Stimulated activated CD4-positive, alpha-beta T cell treated with anti-CD3 and anti-CD28 coated beads, Interleukin-1b, Interleukin-23, amount 100 ng/mL, for 4 hours (primary cell): ENCODE measurements around the gene CEP170B.

Experiments
- DNase-seq, 2 donors: peaks; one replicate each; pipeline ENCODE4 v3.0.0-alpha.2; 2020; ENCODE audit warnings: low read depth in 2 of 2

CEP170B gene

GRCh38 chr14:104867371-104868059 is 2.4 kb downstream of the CEP170B start:
- no peak for DNase-seq

DNA sequence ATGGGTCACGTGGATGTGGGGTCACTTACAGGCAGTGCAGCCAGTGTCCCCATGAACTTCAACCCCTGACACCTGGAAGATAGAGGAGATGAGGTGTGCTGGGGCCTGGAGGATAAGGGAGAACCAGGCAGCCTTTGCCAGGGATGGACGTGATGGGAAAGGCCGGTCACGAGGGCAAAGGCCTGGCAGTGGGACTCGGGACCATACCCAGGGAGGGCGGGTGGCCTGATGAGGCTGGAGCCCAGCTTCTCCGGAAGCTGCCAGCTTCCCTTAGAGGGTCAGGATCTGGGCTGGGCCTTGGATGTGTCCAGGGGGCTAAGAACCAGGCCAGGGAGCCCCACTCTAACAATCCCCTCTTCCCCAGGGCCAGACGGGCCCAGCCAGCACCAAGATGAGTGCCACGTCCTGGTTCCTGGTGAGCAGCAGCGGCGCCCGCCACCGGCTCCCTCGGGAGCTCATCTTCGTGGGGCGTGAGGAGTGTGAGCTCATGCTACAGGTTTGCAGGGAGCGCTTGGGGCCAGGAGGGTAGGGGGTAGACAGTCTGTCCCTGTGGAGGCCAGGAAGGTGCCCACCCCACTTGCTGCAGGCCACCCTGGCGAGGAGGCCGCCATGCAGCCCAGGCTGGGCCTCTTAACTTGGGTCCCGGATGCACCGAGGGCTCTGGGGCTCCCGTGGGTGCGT is 3.1 kb downstream of the CEP170B start:
- DNase-seq, result no peak

DNA sequence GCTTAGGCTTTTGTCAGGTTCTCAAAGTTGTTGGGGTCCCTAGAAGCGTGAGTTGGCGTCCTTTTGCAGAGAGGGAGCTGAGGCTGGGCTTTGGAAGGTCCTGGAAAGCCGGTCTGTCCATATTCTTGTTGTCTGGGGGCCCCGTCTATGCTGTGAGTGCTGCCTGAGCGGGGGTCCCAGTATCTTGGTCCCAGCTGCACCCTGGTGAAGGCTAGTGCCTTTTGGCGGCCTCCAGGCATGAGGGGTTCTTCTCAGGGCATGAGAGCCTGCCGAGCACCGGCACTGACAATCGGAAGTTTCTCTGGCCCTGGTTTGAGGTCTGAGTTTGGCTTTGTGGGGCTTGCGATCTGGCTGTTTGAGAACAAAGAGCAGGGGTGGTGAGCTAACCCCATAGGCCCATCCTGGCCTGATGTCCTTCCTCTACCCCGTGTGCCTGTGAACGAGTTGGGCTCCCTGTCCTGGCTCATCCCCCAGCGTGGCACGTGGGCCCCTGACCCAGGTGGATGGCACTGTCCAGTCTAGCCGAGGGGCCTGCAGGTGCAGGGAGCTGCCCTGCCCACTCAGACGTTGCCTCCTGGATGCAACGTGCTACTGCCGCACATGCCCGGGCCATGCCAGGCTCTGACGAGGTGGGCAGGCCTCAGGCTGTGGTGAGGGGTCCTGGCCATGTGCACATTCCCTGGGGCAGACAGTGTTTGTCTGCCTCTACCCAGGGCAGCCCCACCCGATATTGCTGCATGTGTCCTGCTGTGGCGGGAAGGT is 3.9 kb downstream of the CEP170B start:
- DNase-seq, result no peak

GRCh38 chr14:104869669-104870367 is 4.8 kb downstream of the CEP170B start:
- no peak for DNase-seq

DNA sequence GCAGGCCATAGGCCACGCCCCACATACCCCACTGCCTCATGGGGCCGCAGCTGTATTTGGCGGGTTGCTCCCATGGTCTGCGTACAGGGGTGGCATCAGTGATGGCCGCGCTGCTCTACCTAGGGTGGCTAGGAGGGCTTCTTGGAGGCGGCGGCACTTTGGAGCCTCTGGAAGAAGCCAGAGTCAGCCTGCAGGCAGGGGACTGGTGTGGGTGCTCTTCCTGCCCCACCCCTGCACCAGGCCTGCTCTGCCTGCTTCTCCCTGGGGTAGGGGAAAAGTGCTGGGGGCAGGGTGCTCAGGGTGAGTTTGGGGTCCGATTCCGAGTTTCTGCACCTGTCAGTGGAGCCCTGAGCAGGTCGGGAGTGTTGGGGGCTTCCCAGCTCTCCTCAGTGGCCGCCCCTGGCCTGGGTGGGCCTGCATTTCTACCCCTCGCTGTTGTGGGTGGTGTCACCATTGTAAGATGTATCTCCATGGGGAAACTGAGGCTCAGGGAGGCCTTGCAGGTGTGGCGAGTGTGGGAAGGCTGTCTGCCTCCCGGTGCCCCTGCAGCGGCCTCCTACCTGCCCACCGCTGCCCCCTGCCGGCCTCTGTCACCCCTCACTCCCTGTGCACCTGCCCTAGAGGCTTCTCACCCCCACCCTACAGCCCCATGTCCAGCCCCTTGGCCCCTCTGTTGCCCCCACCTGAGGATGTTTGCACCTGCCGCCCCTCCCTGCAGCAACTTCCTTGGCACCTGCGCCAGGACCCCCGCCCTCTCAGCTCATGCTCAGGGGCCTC is 5.5 kb downstream of the CEP170B start:
- peak; percentile 43 to 51 for DNase-seq

DNA sequence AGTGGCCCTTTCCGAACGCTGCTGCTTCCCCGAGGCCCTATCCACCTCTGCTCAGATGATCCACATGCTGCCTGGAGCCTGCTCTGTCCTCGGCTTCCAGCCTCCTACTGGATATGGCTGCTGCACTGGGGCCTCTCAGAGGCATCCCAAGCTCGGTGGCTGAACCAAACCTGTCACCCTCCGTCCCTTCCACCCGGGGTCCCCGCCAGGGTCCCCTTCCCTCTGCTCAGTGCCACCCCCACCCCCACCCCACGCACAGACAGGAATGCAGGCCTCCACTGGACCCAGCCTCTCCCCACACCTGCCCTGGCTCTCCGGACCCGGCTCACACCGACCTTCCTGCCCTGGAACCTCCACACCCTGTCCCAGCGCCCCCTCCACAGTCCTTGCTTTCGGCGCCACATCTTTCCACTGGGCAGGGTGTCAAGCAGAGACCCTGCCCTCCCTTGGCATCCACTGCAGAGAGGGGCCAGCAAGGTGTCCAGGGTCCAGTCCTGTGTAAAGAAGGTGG is 6.1 kb downstream of the CEP170B start:
- DNase-seq, result no peak

- no peak for DNase-seq
These were observed 6.8 kb downstream of the CEP170B start for GRCh38 chr14:104871656-104872468.

DNA sequence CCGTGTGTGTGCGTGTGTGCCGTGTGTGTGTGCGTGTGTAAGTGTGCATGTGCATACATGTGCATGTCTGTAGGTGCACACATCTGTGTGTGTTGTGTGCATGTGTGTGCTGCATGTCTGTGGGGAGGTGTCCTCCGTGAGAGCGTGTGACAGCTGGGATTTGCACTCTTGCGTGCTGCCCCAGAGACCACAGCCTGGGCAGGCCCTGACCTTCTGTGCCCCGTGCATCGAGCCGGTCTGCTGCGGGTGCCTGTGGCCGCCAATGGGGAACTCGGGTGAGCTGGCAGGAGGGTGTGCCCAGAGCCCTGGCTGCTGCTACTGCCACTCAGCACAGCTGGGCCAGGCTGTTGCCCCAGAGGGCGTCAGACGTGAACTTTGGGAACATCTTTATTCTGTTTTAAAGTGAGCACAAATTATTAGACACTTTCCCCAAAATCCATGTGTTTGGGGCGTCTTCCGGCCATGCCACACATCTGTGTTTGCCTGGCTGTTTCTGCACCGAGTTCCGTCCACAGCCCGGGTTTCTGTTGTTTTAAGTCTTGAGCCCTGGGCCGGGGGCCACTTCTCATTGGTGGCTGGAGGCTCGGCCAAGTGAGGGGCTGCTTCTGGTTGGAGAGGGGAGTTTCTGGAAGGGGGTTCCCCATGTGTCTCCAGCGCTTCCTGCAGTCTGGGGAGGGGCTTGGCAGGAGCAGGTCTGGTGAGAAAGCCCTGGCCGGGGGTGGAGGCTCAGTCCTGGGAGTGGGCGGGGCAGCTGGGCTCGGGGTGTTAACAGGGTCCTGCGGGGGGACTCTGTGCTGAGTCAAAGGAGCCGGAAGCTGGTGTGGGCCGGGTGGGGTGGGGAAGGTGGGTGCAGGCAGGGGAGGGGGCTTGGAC is 7.6 kb downstream of the CEP170B start:
- no peak for DNase-seq

- DNase-seq, result no peak
These were observed 8.4 kb downstream of the CEP170B start for GRCh38 chr14:104873380-104874055.

DNA sequence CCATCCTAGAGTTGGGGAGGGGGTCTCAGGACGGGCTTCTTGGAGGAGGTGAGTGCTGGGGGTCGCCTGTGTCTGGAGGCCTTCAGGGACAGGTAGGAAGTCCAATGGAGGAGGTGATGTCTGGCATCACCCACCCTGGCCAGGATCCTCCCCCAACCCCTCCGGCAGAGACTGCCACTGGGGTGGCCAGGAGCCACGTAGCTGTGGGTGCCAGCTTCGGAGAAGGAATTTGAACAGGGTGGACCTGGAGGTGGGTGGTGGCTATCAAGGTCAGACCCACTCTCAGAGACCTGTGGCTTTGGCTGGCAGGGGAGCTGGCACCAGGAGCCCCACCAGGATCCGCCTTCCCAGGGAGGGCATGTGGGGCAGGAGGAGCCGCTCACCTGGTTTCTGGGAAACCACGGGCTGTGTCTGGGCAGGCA is 9.1 kb downstream of the CEP170B start:
- no peak for DNase-seq

GRCh38 chr14:104874571-104875411 is 9.7 kb downstream of the CEP170B start:
- no peak for DNase-seq

DNA sequence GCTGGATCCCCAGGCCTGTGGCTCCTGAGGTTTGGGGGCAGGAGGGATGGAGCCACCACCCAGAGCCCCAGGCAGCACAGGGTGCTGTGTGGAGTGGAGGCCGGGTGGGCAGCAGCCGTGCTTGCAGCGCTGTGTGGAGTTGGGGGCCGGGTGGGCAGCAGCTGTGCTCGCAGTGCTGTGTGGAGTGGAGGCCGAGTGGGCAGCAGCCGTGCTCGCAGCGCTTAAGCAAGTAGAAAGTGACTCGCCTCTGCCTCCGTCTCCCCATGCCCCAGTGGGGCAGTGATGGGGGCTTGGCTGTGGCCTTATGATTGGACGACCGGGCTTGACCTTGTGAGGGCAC is 10.3 kb downstream of the CEP170B start:
- no peak for DNase-seq

- DNase-seq, result no peak
These were observed 10.7 kb downstream of the CEP170B start for GRCh38 chr14:104875811-104876210.

DNA sequence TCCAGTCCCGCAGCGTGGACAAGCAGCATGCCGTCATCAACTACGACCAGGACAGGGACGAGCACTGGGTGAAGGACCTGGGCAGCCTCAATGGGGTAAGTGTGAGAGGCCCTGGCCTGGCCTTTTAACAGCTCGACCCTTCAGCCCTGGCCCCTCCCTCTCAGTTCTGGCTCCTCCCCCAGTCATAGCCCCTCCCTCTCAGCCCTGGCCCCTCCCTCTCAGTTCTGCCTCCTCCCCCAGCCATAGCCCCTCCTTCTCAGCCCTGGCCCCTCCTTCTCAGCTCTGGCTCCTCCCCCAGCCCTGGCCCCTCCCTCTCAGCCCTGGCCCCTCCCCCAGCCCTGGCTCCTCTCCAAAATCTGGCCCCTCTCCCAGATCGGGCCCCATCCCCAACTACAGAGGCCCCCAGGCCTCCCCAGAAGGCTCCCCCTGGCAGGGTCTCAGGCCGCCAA is 11.2 kb downstream of the CEP170B start:
- no peak for DNase-seq

DNA sequence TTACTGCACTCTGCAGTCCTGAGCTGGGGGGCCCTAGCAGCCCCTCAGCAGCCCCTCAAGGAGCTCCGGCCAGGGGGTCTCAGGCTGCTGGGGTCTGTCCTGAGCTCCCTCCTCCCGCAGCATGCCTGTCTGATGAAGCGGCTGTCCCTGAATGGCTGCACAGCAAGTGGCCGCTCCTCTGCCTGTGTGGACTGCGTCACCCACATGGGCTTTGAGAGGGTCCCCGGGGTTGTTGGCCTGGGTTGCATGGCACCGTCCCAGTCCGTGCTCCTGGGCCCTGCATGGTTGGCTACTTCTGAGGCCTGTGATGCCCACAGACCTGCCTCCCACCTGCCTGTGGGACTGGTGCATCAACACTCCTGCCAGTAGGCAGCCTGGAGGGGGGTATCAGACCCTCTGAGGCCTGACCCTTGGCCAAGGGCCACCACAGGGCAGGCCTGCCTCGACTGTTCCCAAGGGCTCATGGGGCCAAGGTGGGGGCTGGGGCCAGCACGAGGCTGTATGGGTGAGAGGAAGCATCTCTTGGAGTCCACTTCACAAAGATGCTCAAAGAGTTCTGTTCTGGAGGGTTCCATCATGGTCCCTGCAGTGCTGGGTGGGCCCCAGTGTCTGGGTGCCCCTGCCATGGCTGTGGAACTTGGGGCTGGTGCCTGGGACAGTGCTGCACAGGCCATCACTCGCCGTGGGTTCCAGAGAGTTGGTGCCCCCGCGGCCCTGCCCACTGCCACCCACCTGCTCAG is 12.2 kb downstream of the CEP170B start:
- DNase-seq, result no peak

DNA sequence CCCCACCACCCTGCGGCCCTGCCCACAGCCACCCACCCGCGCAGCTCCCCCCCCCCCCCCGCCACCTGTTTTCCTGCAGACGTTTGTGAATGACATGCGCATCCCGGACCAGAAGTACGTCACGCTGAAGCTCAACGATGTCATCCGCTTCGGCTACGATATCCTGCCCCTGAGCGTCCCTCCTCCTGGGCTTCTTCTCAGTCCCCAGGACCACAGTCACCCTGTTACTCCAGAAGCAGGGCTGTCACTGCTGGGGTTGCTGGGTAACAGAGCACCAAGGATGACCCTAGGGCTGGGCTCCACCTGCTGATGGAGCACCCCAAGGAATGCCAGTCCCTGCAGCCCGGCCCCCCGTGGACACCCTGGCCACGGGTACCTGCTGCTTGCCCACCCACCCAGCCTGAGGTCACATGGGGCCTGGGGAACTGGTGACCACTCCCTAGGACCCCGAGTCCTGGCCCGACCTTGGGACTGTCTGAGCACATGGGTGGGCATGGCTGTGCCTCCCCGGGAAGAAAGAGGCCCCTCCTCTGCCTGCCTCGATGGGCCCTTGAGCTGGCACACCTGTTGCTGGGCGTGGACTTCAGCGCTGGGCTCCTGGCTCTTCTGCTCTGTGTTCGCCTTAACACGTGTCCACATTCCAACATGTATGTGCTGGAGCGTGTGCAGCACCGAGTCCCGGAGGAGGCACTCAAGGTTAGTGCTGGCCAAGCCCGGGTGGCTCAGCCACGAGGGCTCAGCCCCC is 12.9 kb downstream of the CEP170B start:
- no peak for DNase-seq
